Panc1 (cell line): ENCODE results near the gene SATB1. TPM values are rescaled to one million over a fixed set of nuclear protein-coding genes. Genes with fewer than 3 reads are reported as not detected.

ENCODE experiments used
- ATAC-seq: fragments of 200-7000 bp; cut with Tn5 transposase; 2 replicates; pipeline ENCODE4 v1.9.1; 2020; ENCODE audit warnings: mild to moderate bottlenecking, moderate library complexity
- BruUV-seq: library from RNA; stranded (reverse); fragments of 400-500 nt; replicated peaks from 2 replicates; lab custom pipeline; 2021; lab: Mats Ljungman, UMichigan
- CTCF ChIA-PET: fragments of 300-600 bp; sonication (Branson Sonifier 250); formaldehyde crosslinking; loops from one replicate; lab custom pipeline; 2022; ENCODE audit warnings: antibody characterized with exemption; lab: Charles Lee
- POLR2A ChIA-PET: fragments of 300-600 bp; sonication (Branson Sonifier 250); formaldehyde crosslinking; loops from one replicate; lab custom pipeline; 2022; ENCODE audit warnings: antibody characterized with exemption; lab: Charles Lee
- DNase-seq: peaks from one replicate; pipeline ENCODE4 v3.0.0-alpha.2; 2010; ENCODE audit warnings: low read depth, low spot score
- H3K27ac ChIP-seq: 2 replicates; pipeline ENCODE4 v1.5.1; 2011; ENCODE audit warnings: mild to moderate bottlenecking, low read length, inconsistent platforms
- H3K27me3 ChIP-seq: fragments of 200-500 bp; sonication (Bioruptor generic); 2 replicates; pipeline ENCODE4 v1.6.0; 2014; ENCODE audit warnings: low read length, inconsistent platforms; ENCODE audit not compliant: control insufficient read depth, insufficient read depth
- H3K36me3 ChIP-seq: fragments of 200-500 bp; sonication (Bioruptor generic); 2 replicates; pipeline ENCODE4 v1.5.1; 2014; ENCODE audit warnings: inconsistent platforms, mild to moderate bottlenecking, low read length, moderate library complexity; ENCODE audit not compliant: control insufficient read depth, insufficient read depth
- H3K4me1 ChIP-seq: 2 replicates; pipeline ENCODE4 v1.5.1; 2011; ENCODE audit warnings: inconsistent platforms, mild to moderate bottlenecking, low read length, moderate library complexity; ENCODE audit not compliant: control insufficient read depth, insufficient read depth
- H3K4me3 ChIP-seq, 2 experiments: 2 replicates each; pipeline ENCODE4 v1.5.1; 2011 to 2012; ENCODE audit warnings: low read depth in 2 of 2, low read length in 2 of 2, mild to moderate bottlenecking in 2 of 2, inconsistent platforms in 1 of 2, moderate library complexity in 1 of 2
- H3K9me3 ChIP-seq: fragments of 200-500 bp; sonication (Bioruptor generic); 2 replicates; pipeline ENCODE4 v1.5.1; 2014; ENCODE audit warnings: low read depth, mild to moderate bottlenecking, inconsistent platforms, low read length, moderate library complexity; ENCODE audit not compliant: control insufficient read depth, insufficient read depth
- CTCF ChIP-seq: fragments of 450-650 bp; IDR thresholded peaks from 2 replicates; pipeline ENCODE4 v1.5.1; 2017; ENCODE audit warnings: mild to moderate bottlenecking
- POLR2AphosphoS5 ChIP-seq: IDR thresholded peaks from 2 replicates; pipeline ENCODE4 v1.6.1; 2012; ENCODE audit warnings: mild to moderate bottlenecking, low read depth, low read length, moderate library complexity
- SIN3A ChIP-seq: IDR thresholded peaks from 2 replicates; pipeline ENCODE4 v1.6.1; 2012; ENCODE audit warnings: low read depth, mild to moderate bottlenecking, low read length, moderate library complexity, borderline replicate concordance; ENCODE audit not compliant: insufficient read depth
- TCF7L2 ChIP-seq: IDR thresholded peaks from 2 replicates; pipeline ENCODE4 v1.6.1; 2011; ENCODE audit warnings: mild to moderate bottlenecking, low read depth, low read length, inconsistent platforms
- in situ Hi-C: cut with HindIII; loops from 2 replicates; pipeline ENCODE4 v1.10.0; 2016; ENCODE audit warnings: low sequenced_read_pairs, low pct_unique_long_range_greater_than_20kb
- intact Hi-C: fragments of 100-400 bp; cut with micrococcal nuclease; formaldehyde crosslinking; loops from one replicate; pipeline ENCODE4 v1.10.0; 2022; ENCODE audit not compliant: unreplicated experiment
- total RNA-seq: library from RNA; stranded (reverse); gene quantifications from one replicate; pipeline ENCODE4 v1.2.1, GENCODE V29; 2021; ENCODE audit not compliant: unreplicated experiment
- TF ChIP-seq, protein P1 (sequence below), 2 experiments: IDR thresholded peaks; 2 replicates each; pipeline ENCODE4 v1.6.1; 2011 to 2012; ENCODE audit warnings: low read depth in 2 of 2, control low read depth in 1 of 2, low read length in 1 of 2, mild to moderate bottlenecking in 1 of 2, moderate library complexity in 1 of 2; ENCODE audit not compliant: insufficient read depth in 1 of 2

SATB1 gene
- total RNA-seq, 1 experiment from 2014 or later, result 0.31 TPM

- in situ Hi-C loops (no loop called here), intact Hi-C loops (no loop called here)
- Histone ChIP-seq H3K36me3 (no peaks in the 10 kb centered on the region), H3K27me3 (peaks cover 10% of the 10 kb centered on the region), H3K27ac (no peak overlapping the region), H3K9me3 (no peaks in the 10 kb centered on the region), H3K4me3 (no peak overlapping the region), H3K4me1 (peaks cover 2% of the 10 kb centered on the region)
- ChIA-PET CTCF (no interaction called here), POLR2A (no interaction called here)
- no peak for ATAC-seq
- BruUV-seq, result no TSS peak
- DNase-seq, result no peak
- TF ChIP-seq, protein P1, sequence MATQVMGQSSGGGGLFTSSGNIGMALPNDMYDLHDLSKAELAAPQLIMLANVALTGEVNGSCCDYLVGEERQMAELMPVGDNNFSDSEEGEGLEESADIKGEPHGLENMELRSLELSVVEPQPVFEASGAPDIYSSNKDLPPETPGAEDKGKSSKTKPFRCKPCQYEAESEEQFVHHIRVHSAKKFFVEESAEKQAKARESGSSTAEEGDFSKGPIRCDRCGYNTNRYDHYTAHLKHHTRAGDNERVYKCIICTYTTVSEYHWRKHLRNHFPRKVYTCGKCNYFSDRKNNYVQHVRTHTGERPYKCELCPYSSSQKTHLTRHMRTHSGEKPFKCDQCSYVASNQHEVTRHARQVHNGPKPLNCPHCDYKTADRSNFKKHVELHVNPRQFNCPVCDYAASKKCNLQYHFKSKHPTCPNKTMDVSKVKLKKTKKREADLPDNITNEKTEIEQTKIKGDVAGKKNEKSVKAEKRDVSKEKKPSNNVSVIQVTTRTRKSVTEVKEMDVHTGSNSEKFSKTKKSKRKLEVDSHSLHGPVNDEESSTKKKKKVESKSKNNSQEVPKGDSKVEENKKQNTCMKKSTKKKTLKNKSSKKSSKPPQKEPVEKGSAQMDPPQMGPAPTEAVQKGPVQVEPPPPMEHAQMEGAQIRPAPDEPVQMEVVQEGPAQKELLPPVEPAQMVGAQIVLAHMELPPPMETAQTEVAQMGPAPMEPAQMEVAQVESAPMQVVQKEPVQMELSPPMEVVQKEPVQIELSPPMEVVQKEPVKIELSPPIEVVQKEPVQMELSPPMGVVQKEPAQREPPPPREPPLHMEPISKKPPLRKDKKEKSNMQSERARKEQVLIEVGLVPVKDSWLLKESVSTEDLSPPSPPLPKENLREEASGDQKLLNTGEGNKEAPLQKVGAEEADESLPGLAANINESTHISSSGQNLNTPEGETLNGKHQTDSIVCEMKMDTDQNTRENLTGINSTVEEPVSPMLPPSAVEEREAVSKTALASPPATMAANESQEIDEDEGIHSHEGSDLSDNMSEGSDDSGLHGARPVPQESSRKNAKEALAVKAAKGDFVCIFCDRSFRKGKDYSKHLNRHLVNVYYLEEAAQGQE (IDR thresholded peaks at IDR 0.05; ENCODE audit: insufficient read depth in 1 of 2, low read depth in 2 of 2, low read length in 1 of 2), result no peak
- TF ChIP-seq SIN3A, result no peak
- TF ChIP-seq CTCF, result no peak
- no peak for TF ChIP-seq TCF7L2
- TF ChIP-seq POLR2AphosphoS5, result no peak
Measured at GRCh38 chr3:18426597-18427193, 1.6 kb upstream of the SATB1 start.

- TF ChIP-seq TCF7L2 (no peak), SIN3A (no peak), POLR2AphosphoS5 (no peak), CTCF (no peak)
- TF ChIP-seq, protein P1 (IDR thresholded peaks at IDR 0.05; ENCODE audit: insufficient read depth in 1 of 2, low read depth in 2 of 2, low read length in 1 of 2), result no peak
- intact Hi-C loops (no loop called here), in situ Hi-C loops (no loop called here)
- Histone ChIP-seq H3K4me3 (peak overlapping the region; percentile 41 to 45), H3K27me3 (peaks cover 10% of the 10 kb centered on the region), H3K36me3 (no peaks in the 10 kb centered on the region), H3K27ac (no peak overlapping the region), H3K9me3 (no peaks in the 10 kb centered on the region), H3K4me1 (peaks cover 2% of the 10 kb centered on the region)
- POLR2A ChIA-PET, result no interaction called here
- DNase-seq, result no peak
- ATAC-seq, result 0 out of 2 replicates have a peak, but pooled peaks have one; percentile 59
- BruUV-seq, result no TSS peak
- CTCF ChIA-PET, result no interaction called here
Measured at GRCh38 chr3:18425641-18426257, 610 bp upstream of the SATB1 start.
